ENCODE results near the gene PSMC6.

GRCh38 chr14:52706286-52706685, 714 bp upstream of the PSMC6 start:
- TF ChIP-seq, protein P1, sequence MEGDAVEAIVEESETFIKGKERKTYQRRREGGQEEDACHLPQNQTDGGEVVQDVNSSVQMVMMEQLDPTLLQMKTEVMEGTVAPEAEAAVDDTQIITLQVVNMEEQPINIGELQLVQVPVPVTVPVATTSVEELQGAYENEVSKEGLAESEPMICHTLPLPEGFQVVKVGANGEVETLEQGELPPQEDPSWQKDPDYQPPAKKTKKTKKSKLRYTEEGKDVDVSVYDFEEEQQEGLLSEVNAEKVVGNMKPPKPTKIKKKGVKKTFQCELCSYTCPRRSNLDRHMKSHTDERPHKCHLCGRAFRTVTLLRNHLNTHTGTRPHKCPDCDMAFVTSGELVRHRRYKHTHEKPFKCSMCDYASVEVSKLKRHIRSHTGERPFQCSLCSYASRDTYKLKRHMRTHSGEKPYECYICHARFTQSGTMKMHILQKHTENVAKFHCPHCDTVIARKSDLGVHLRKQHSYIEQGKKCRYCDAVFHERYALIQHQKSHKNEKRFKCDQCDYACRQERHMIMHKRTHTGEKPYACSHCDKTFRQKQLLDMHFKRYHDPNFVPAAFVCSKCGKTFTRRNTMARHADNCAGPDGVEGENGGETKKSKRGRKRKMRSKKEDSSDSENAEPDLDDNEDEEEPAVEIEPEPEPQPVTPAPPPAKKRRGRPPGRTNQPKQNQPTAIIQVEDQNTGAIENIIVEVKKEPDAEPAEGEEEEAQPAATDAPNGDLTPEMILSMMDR (IDR thresholded peaks at IDR 0.05; ENCODE audit: low read depth, low read length, poor library complexity, severe bottlenecking) = no peak
- no peak for TF ChIP-seq EZH2phosphoT487 (IDR thresholded peaks at IDR 0.05; ENCODE audit: borderline replicate concordance, low read length)
